SU-DHL-6 (cell line): Measurements from ENCODE around the gene CPT1B.

ENCODE experiments used
- H2AFZ ChIP-seq: fragments of 200-600 bp; sonication (generic); 2 replicates; pipeline ENCODE4 v1.6.1; 2014; ENCODE audit warnings: low read depth, mild to moderate bottlenecking, moderate library complexity, mixed read lengths, antibody characterized with exemption, low read length; ENCODE audit not compliant: severe bottlenecking
- H3F3A ChIP-seq: fragments of 200-600 bp; shearing (Covaris generic); 2 replicates; pipeline ENCODE4 v1.6.0; 2016; ENCODE audit warnings: antibody characterized with exemption, mild to moderate bottlenecking; ENCODE audit not compliant: insufficient read depth
- H3K27ac ChIP-seq: fragments of 200-600 bp; sonication (generic); 2 replicates; pipeline ENCODE4 v1.5.1; 2016; ENCODE audit warnings: low read depth, mild to moderate bottlenecking, low read length, moderate library complexity, mixed read lengths
- H3K27me3 ChIP-seq: fragments of 200-600 bp; sonication (generic), shearing (Covaris generic); 2 replicates; pipeline ENCODE4 v1.6.0; 2014; ENCODE audit warnings: mild to moderate bottlenecking, low read length
- H3K36me3 ChIP-seq: fragments of 200-600 bp; sonication (generic); 2 replicates; pipeline ENCODE4 v1.6.1; 2014; ENCODE audit warnings: mild to moderate bottlenecking, low read length, mixed read lengths
- H3K4me2 ChIP-seq: fragments of 300-600, 200-600 bp; shearing (Covaris generic), sonication (generic); 2 replicates; pipeline ENCODE4 v1.6.0; 2014; ENCODE audit warnings: low read length, low read depth, mild to moderate bottlenecking; ENCODE audit not compliant: poor library complexity, severe bottlenecking
- H3K4me3 ChIP-seq: fragments of 200-600 bp; sonication (generic); 2 replicates; pipeline ENCODE4 v1.5.1; 2014; ENCODE audit warnings: antibody characterized with exemption, low read length, mild to moderate bottlenecking, mixed read lengths; ENCODE audit not compliant: insufficient read depth, poor library complexity, severe bottlenecking
- H3K79me2 ChIP-seq: fragments of 200-600 bp; sonication (generic); 2 replicates; pipeline ENCODE4 v1.6.1; 2014; ENCODE audit warnings: mild to moderate bottlenecking, low read length, moderate library complexity; ENCODE audit not compliant: insufficient read depth
- H3K9ac ChIP-seq: fragments of 200-600 bp; sonication (generic); 2 replicates; pipeline ENCODE4 v1.7.0; 2014; ENCODE audit warnings: mild to moderate bottlenecking, low read length
- H3K9me2 ChIP-seq: fragments of 200-600 bp; sonication (generic); replicated peaks from 2 replicates; pipeline ENCODE4 v1.6.1; 2014; ENCODE audit warnings: low read length; ENCODE audit not compliant: insufficient read depth
- H3K9me3 ChIP-seq: fragments of 200-600 bp; sonication (generic); 2 replicates; pipeline ENCODE4 v1.6.1; 2014; ENCODE audit warnings: low read length, mixed read lengths; ENCODE audit not compliant: insufficient read depth
- H4K20me1 ChIP-seq: fragments of 200-600 bp; sonication (generic); 2 replicates; pipeline ENCODE4 v1.6.1; 2014; ENCODE audit warnings: low read depth, mild to moderate bottlenecking, antibody characterized with exemption, low read length, moderate library complexity, mixed read lengths
- CTCF ChIP-seq: fragments of 200-600 bp; sonication (generic); IDR thresholded peaks from one replicate; pipeline ENCODE4 v1.5.1; 2017; ENCODE audit warnings: antibody characterized with exemption, mild to moderate bottlenecking, low read length, moderate library complexity; ENCODE audit not compliant: insufficient read depth, poor library complexity, severe bottlenecking
- EZH2phosphoT487 ChIP-seq: fragments of 200-600 bp; sonication (generic), shearing (Covaris generic); conservative IDR thresholded peaks from 2 replicates; pipeline ENCODE4 v1.6.1; 2018; ENCODE audit warnings: mild to moderate bottlenecking, antibody characterized with exemption, low read length, moderate library complexity, mixed read lengths

CPT1B gene

GRCh38 chr22:50551160-50551752 lies 27.0 kb downstream of the CPT1B start:
- Histone ChIP-seq H3K79me2 (no peaks in the 10 kb centered on the region), H3K4me2 (no peak overlapping the region), H3F3A (no peaks in the 10 kb centered on the region), H3K36me3 (no peaks in the 10 kb centered on the region), H3K27me3 (no peaks in the 10 kb centered on the region), H3K4me3 (no peak overlapping the region), H3K9me2 (no peaks in the 10 kb centered on the region), H3K27ac (no peak overlapping the region), H3K9me3 (no peaks in the 10 kb centered on the region), H3K9ac (no peak overlapping the region), H2AFZ (no peak overlapping the region), H4K20me1 (no peaks in the 10 kb centered on the region)
- no peak for TF ChIP-seq CTCF
- TF ChIP-seq EZH2phosphoT487 = no peak

- H3K4me3 ChIP-seq = no peak overlapping the region
- no peaks in the 10 kb centered on the region for H4K20me1 ChIP-seq
- TF ChIP-seq EZH2phosphoT487 (no peak), CTCF (no peak)
- no peaks in the 10 kb centered on the region for H3K27me3 ChIP-seq
- no peak overlapping the region for H3K27ac ChIP-seq
- no peaks in the 10 kb centered on the region; the same call in 1 of the 2 replicates for H3F3A ChIP-seq
- H3K9me2 ChIP-seq = no peaks in the 10 kb centered on the region
- no peak overlapping the region for H3K9ac ChIP-seq
- H3K9me3 ChIP-seq = no peaks in the 10 kb centered on the region
- no peaks in the 10 kb centered on the region for H3K36me3 ChIP-seq
- no peaks in the 10 kb centered on the region for H3K79me2 ChIP-seq
- no peak overlapping the region for H2AFZ ChIP-seq
- no peak overlapping the region for H3K4me2 ChIP-seq
These were observed 27.8 kb downstream of the CPT1B start for GRCh38 chr22:50550395-50550794.

DNA sequence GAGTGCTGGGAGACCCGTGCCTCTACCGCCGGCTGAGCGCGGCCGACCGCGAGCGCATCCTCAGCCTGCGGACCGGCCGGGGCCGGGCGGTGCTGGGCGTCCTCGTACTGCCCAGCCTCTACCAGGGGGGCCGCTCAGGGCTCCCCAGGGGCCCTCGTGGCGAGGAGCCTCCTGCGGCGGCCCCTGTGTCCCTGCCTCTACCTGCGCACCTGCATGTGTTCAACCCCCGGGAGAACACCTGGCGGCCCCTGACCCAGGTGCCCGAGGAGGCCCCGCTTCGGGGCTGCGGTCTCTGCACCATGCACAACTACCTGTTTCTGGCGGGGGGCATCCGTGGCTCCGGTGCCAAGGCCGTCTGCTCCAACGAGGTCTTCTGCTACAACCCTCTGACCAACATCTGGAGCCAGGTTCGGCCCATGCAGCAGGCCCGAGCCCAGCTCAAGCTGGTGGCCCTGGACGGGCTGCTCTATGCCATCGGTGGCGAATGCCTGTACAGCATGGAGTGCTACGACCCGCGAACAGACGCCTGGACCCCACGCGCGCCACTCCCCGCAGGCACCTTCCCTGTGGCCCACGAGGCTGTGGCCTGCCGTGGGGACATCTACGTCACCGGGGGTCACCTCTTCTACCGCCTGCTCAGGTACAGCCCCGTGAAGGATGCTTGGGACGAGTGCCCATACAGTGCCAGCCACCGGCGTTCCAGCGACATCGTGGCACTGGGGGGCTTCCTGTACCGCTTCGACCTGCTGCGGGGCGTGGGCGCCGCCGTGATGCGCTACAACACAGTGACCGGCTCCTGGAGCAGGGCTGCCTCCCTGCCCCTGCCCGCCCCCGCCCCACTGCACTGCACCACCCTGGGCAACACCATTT lies 29.1 kb downstream of the CPT1B start:
- Histone ChIP-seq H3K9ac (peak overlapping the region; percentile 26; the same call in 1 of the 2 replicates), H3K4me2 (peak overlapping the region; percentile 28), H3K27me3 (no peaks in the 10 kb centered on the region), H3K36me3 (no peaks in the 10 kb centered on the region), H3F3A (no peaks in the 10 kb centered on the region; the same call in 1 of the 2 replicates), H3K4me3 (no peak overlapping the region), H4K20me1 (no peaks in the 10 kb centered on the region), H3K79me2 (no peaks in the 10 kb centered on the region), H2AFZ (no peak overlapping the region), H3K27ac (no peak overlapping the region), H3K9me3 (no peaks in the 10 kb centered on the region), H3K9me2 (no peaks in the 10 kb centered on the region)
- TF ChIP-seq EZH2phosphoT487 = no peak
- no peak for TF ChIP-seq CTCF
